Thyroid gland (tissue), 4 donors: ENCODE results near the gene RIC8A.

ENCODE experiments used
- POLR2A ChIP-seq, 2 donors: fragments of 450-650 bp; IDR thresholded peaks; one replicate each; pipeline ENCODE4 v1.6.1; 2017; ENCODE audit warnings: antibody characterized with exemption in 2 of 2, mild to moderate bottlenecking in 2 of 2, moderate library complexity in 1 of 2
- TF ChIP-seq, protein P1 (sequence below), 6 experiments: fragments of 200-600 bp in 3 of 6; fragments of 450-650 bp in 3 of 6; sonication (generic) in 3 of 6; IDR thresholded peaks; one replicate each; pipeline ENCODE4 v1.5.1; 2016 to 2019; ENCODE audit warnings: antibody characterized with exemption in 6 of 6, mild to moderate bottlenecking in 2 of 6, inconsistent platforms in 1 of 6, moderate library complexity in 1 of 6

DNA sequence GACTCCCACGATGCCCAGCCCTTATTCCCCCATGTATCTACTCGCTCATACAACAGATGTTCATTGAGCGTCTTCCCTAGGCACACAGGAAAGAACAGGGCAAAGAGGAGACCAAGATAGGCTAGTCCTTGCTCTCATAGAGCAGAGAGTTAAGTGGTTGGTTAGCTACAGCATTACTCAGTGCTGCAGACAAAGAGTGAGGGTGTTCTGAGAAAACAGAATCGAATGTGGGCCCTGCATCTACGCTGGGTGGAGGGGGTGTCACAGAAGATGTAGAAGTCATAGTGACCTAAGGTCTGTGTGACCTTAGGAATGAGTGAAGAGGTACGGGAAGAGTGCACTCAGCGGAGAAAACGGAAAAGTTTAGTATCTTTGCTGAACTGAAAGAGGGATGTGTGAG, 41.6 kb downstream of the RIC8A start:
- TF ChIP-seq POLR2A (IDR thresholded peaks at IDR 0.05), result no peak
- TF ChIP-seq, protein P1, sequence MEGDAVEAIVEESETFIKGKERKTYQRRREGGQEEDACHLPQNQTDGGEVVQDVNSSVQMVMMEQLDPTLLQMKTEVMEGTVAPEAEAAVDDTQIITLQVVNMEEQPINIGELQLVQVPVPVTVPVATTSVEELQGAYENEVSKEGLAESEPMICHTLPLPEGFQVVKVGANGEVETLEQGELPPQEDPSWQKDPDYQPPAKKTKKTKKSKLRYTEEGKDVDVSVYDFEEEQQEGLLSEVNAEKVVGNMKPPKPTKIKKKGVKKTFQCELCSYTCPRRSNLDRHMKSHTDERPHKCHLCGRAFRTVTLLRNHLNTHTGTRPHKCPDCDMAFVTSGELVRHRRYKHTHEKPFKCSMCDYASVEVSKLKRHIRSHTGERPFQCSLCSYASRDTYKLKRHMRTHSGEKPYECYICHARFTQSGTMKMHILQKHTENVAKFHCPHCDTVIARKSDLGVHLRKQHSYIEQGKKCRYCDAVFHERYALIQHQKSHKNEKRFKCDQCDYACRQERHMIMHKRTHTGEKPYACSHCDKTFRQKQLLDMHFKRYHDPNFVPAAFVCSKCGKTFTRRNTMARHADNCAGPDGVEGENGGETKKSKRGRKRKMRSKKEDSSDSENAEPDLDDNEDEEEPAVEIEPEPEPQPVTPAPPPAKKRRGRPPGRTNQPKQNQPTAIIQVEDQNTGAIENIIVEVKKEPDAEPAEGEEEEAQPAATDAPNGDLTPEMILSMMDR (IDR thresholded peaks at IDR 0.05), result no peak
